GM18505 (cell line): ENCODE results near the gene YIPF3.

Source experiments
- ATAC-seq: cut with Tn5 transposase; IDR thresholded peaks from one replicate; pipeline ENCODE4 v1.9.1; 2021; ENCODE audit not compliant: unreplicated experiment
- POLR2A ChIP-seq: IDR thresholded peaks from 4 replicates; pipeline ENCODE4 v1.6.1; 2011; ENCODE audit warnings: borderline replicate concordance; ENCODE audit not compliant: insufficient read depth, insufficient read length; ENCODE audit errors: extremely low read depth

YIPF3 gene

GRCh38 chr6:43493833-43494232, 22.9 kb downstream of the YIPF3 start:
- no peak for TF ChIP-seq POLR2A
- no peak for ATAC-seq

DNA sequence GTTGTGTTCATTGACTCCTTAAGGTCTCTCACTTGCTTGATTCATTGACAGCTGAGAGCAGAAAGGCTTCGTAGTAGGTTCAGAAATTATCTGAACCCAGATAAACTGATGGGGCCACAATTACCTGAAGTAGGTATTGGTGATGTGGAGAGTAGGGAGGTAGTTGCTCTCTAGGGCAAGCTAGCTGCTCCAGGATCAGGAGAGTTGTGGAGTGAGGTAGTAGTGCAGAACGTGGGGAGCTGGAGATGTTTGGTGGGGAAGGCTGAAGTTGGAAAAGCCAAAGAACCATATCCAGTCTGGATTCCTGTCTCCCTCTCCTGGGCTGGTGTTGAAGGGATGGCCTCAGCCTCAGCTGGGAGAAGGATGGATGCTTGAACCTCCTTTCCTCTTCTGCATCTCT, 23.5 kb downstream of the YIPF3 start:
- ATAC-seq: no peak
- TF ChIP-seq POLR2A: no peak

GRCh38 chr6:43492673-43493072, 24.1 kb downstream of the YIPF3 start:
- TF ChIP-seq POLR2A: no peak
- no peak for ATAC-seq

DNA sequence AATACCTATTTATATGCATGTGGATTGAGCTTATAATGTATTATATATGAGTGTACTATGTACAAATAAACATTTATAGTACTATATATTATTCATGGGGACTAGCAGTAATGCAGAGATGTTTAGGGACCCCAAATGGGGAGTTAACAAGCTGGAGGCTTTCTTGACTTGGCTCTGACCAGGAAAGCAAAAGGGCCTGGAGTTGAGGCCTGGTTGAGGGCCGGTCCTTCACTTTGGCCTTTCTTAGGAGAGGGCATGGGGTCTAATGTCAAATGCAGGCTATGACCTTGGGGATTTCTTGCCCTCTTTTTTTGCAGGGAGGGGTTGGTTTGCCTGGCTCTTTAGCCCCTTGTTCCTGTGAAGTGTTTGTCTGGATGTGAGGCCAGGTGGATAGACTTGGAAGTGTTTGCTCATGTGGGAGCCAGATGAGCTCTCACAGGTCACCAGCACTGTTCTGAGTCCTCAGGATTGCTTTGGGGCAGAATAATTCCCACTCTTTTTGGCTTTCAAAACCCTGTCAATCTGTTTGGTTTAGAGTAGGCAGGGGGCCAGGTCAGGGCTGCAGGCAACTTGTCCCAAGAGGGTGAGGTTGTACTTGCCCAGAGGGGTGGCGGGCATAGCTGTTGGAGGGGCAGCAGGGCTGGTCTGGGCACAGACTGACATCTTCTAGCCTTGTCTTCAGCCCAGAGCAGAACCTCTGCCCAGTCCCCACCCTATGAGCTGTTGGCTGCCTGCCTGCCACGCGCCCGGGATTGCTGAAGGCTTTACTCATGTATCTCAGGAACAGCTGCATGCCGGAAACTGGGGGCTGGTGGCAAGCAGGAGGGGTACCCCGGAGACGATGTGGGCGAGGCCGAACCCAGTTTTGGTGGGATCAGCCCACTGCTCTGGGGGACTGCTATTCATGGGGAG, 24.7 kb downstream of the YIPF3 start:
- no peak for TF ChIP-seq POLR2A
- ATAC-seq: no peak

DNA sequence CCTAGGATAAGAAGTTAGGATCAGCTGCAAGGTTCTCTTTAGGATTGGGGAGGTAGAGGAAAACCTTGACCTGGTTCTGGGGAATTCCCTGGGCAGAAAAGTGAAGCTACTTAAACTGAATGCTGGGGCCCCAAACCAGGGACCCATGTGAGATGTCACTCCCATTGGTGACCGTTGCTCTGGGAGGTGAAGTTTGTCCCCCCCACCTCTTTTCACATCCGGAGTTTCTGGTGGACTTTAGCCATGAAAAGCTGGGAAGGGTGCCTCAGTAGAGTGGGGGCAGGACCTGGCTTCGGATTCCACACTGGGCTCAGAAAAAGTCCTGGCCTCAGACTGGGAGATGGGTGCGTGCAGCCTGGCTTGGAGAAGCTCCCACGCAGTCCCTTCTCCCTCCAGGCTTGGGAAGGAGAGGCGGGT, 26.2 kb downstream of the YIPF3 start:
- TF ChIP-seq POLR2A: no peak
- ATAC-seq: no peak

GRCh38 chr6:43489277-43490072, 27.3 kb downstream of the YIPF3 start:
- no peak for TF ChIP-seq POLR2A
- ATAC-seq: no peak

GRCh38 chr6:43488667-43489276, 28.0 kb downstream of the YIPF3 start:
- ATAC-seq: no peak

GRCh38 chr6:43481591-43482236, 35.0 kb downstream of the YIPF3 start:
- ATAC-seq: no peak
- no peak for TF ChIP-seq POLR2A

More at GRCh38 chr6:43488667-43489276, 28.0 kb downstream of the YIPF3 start:
- TF ChIP-seq POLR2A: no peak

DNA sequence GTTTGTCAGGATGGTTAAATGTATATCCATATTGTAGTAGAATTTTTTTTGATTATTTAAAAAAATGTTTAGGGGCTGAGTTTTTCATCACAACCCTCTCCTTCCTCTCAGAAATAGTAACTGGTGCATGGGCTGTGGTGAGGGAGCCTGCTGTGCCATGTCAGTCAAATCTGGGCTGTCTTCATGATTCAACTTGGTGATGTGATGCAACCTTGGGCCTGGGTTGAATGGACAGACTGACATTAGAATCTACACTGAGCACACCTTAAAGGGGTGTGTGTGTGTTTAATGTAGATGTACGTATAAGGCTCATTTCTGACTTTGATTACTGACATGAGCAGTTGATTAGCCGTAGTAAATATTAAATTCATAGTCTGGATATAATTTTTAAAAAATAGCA, 35.7 kb downstream of the YIPF3 start:
- ATAC-seq: no peak
- TF ChIP-seq POLR2A: no peak

GRCh38 chr6:43478008-43478372, 38.7 kb downstream of the YIPF3 start:
- TF ChIP-seq POLR2A: no peak

GRCh38 chr6:43477235-43478007, 39.3 kb downstream of the YIPF3 start, which contains the start of gene TJAP1:
TSS of gene TJAP1 (plus strand) at chr6:43477570. CDS start at chr6:43499002, 21,432 bp downstream.
- ATAC-seq: peak; percentile 90
- TF ChIP-seq POLR2A: peak; percentile 89

More at GRCh38 chr6:43478008-43478372, 38.7 kb downstream of the YIPF3 start:
- ATAC-seq: no peak

GRCh38 chr6:43476746-43477145, 40.0 kb downstream of the YIPF3 start:
- no peak for TF ChIP-seq POLR2A

More at GRCh38 chr6:43476746-43477145, 40.0 kb downstream of the YIPF3 start:
- no peak for ATAC-seq
